ENCODE data around the gene TNP2. TPM values are rescaled to one million over a fixed set of nuclear protein-coding genes. Genes with fewer than 3 reads are reported as not detected.
A peak's percentile ranks its signal among the peaks of the same experiment; 100 is the strongest.

TNP2 gene
- total and polyA plus RNA-seq, 4 donors: not detected

- peak overlapping the region in 1 of 2 donors; percentile 37 for H3K27ac ChIP-seq (ENCODE audit: low read depth in 1 of 2, low read length in 1 of 2)
- no peak for TF ChIP-seq CTCF (IDR thresholded peaks at IDR 0.05; ENCODE audit: control extremely low read depth, extremely low read depth)
Measured at GRCh38 chr16:11306997-11307638, 38.0 kb upstream of the TNP2 start.

GRCh38 chr16:11306381-11306780 is 37.3 kb upstream of the TNP2 start:
- no peaks in the 10 kb centered on the region for H3K27me3 ChIP-seq (ENCODE audit: control insufficient read depth in 3 of 3, insufficient read depth in 3 of 3, low read length in 2 of 3)
- no peaks in the 10 kb centered on the region for H3K9me3 ChIP-seq (ENCODE audit: control insufficient read depth in 4 of 4, insufficient read depth in 3 of 4, low read length in 3 of 4)
- peaks cover 0 to 18% (median 3%) of the 10 kb centered on the region in 5 donors for H3K4me1 ChIP-seq (ENCODE audit: control insufficient read depth in 5 of 5, insufficient read depth in 5 of 5, low read length in 5 of 5)
- DNase-seq (no peak), ATAC-seq (ENCODE audit: insufficient read depth, low FRiP score) (no peak)
- 77 to 89% methylated on average over 8 of the region's 8 CpGs for WGBS, 2 donors
- peak overlapping the region in 1 of 2 donors; percentile 37 for H3K27ac ChIP-seq (ENCODE audit: low read depth in 1 of 2, low read length in 1 of 2)
- H3K4me3 ChIP-seq: no peak overlapping the region
- no peak overlapping the region for H3K9ac ChIP-seq (ENCODE audit: insufficient read depth in 1 of 2, low read length in 2 of 2)
- no peaks in the 10 kb centered on the region for H3K36me3 ChIP-seq (ENCODE audit: control insufficient read depth in 4 of 4, insufficient read depth in 4 of 4, low read length in 4 of 4)
- no peak for TF ChIP-seq CTCF (IDR thresholded peaks at IDR 0.05; ENCODE audit: control extremely low read depth, extremely low read depth)

More at GRCh38 chr16:11306997-11307638, 38.0 kb upstream of the TNP2 start:
- 43 to 57% methylated on average over 7 of the region's 7 CpGs for WGBS, 2 donors
- Histone ChIP-seq H3K4me1 (ENCODE audit: control insufficient read depth in 5 of 5, insufficient read depth in 5 of 5, low read length in 5 of 5) (peaks cover 0 to 20% (median 3%) of the 10 kb centered on the region in 5 donors), H3K36me3 (ENCODE audit: control insufficient read depth in 4 of 4, insufficient read depth in 4 of 4, low read length in 4 of 4) (no peaks in the 10 kb centered on the region), H3K27me3 (ENCODE audit: control insufficient read depth in 3 of 3, insufficient read depth in 3 of 3, low read length in 2 of 3) (no peaks in the 10 kb centered on the region), H3K4me3 (no peak overlapping the region), H3K9me3 (ENCODE audit: control insufficient read depth in 4 of 4, insufficient read depth in 3 of 4, low read length in 3 of 4) (no peaks in the 10 kb centered on the region), H3K9ac (ENCODE audit: insufficient read depth in 1 of 2, low read length in 2 of 2) (no peak overlapping the region)
- ATAC-seq (ENCODE audit: insufficient read depth, low FRiP score): peak; percentile 48
- peak in 2 of 3 donors; percentile 48 to 79 for DNase-seq

GRCh38 chr16:11303405-11304138 is 34.4 kb upstream of the TNP2 start:
- TF ChIP-seq CTCF (IDR thresholded peaks at IDR 0.05; ENCODE audit: control extremely low read depth, extremely low read depth): no peak
- ATAC-seq (ENCODE audit: insufficient read depth, low FRiP score): peak; percentile 60
- no peaks in the 10 kb centered on the region for H3K36me3 ChIP-seq (ENCODE audit: control insufficient read depth in 4 of 4, insufficient read depth in 4 of 4, low read length in 4 of 4)
- H3K9ac ChIP-seq (ENCODE audit: insufficient read depth in 1 of 2, low read length in 2 of 2): no peak overlapping the region
- no peaks in the 10 kb centered on the region for H3K9me3 ChIP-seq (ENCODE audit: control insufficient read depth in 4 of 4, insufficient read depth in 3 of 4, low read length in 3 of 4)
- 54 to 70% methylated on average over 18 of the region's 18 CpGs for WGBS, 2 donors
- H3K27me3 ChIP-seq (ENCODE audit: control insufficient read depth in 3 of 3, insufficient read depth in 3 of 3, low read length in 2 of 3): no peaks in the 10 kb centered on the region
- no peak overlapping the region for H3K4me3 ChIP-seq
- peak overlapping the region in 1 of 2 donors; percentile 69 for H3K27ac ChIP-seq (ENCODE audit: low read depth in 1 of 2, low read length in 1 of 2)
- peaks cover 0 to 12% (median 0%) of the 10 kb centered on the region in 5 donors for H3K4me1 ChIP-seq (ENCODE audit: control insufficient read depth in 5 of 5, insufficient read depth in 5 of 5, low read length in 5 of 5)
- peak; percentile 74 to 89 (median 86) for DNase-seq

Data from lung (tissue), 12 donors.